ENCODE measurements around the gene ADAMTSL1.
A peak's percentile ranks its signal among the peaks of the same experiment; 100 is the strongest.

The ADAMTSL1 gene

DNA sequence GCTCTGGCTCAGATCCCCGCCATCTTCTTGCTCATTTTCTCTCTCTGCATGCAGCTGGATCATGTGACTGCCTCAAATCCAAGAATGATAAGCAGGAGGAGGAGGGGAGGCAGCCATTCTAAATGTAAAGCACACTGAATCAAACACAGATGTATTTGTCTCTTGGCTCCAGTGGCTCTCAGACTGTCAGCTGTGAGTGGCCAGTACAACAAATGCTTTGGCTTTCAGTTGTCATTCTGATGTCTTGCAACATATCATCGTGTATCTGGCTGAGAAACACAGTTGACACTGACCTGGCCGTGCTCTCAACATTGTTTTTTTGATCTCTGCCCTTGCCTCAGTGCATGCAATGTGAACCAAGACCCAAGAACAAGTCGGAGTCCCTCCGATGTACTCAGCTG, 233.1 kb downstream of the ADAMTSL1 start:
- DNase-seq, result no peak

DNA sequence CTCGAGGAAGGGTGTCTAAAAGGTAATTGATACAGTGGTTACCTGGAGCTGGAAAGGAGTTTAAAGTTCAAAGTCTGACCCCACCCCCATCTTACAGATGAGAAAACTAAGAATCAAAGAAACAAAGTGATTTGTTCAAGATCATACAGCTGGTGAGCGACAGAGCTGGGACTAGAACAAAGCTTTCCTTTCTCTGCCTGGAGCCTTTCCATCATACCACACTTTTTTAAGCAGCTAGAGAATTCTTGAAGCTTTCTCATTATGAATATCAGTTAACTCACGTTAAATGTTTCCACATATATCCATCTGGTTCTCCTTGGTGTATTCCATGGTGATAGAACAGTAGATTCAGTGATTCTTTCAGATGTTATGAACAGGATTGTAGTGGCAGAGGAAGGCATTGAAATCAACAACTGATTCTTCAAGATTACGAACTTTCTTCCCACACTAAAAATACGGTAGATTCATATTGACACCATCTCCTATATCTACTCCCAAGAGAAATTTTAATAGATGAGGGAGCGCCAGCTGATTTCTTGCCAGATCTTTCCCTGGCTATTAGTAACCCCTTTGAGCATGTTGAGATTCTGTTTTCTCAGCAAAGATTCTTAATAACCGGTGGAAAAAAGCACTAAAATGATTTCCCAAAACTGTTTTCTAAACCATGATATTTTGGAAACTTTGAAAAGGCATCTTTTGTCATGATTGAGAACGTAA, 233.7 kb downstream of the ADAMTSL1 start:
- DNase-seq, result no peak

DNA sequence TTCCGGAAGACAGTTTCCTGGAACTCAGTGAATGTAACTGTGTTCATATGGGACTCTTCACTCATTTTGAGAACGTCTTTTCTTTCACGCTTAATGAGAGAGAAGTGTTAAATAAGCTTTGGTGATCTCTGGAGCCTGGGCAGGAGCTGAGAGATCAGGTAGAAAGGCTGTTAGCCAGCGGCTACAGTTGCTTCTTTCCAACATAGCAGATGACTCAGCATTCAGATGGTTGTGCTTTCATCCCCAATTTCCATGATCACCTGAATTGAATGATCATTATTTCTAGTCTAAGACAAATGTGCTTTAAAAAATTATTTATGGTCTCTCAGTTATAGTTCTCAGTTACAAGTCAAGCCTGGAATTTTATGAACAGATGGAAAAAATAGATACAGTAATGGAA, 234.5 kb downstream of the ADAMTSL1 start:
- no peak for DNase-seq

DNA sequence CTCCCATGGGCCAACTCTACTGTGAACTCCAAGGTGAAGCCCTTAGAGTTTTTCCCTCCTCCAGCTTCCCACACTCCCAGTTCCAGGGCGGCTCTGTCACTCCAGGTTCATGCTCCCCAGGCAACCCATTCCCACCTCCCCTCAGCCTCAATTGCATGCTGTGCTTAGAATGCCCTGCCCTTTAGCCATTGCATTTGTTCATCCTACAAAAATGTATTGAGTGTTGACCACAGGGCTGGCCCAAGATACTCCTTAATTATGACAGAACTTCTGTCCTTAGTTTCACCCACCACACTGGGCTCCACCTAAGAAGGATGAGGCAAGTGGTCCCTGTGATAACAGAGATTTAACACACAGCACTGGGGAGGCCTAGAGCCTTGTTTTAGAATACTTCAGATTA, 236.1 kb downstream of the ADAMTSL1 start:
- DNase-seq, result no peak

DNA sequence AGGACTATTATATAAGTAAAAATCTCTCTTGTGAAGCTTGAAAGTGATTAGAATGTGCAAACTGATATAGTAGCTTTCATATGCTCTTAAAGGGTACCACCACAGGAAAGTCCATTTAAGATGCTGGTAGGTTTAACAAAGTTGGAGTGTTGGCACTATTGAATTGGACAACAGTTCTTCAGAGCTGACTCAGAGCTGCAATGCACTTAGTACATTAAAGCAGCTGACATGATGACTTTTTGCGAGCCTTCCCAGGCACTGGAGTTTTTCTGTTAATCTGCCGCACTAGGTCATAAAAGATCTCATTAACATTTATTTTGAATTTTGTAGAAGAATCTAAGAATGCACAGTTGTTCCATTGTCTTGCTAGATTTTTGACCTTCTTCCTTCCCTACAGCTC, 243.8 kb downstream of the ADAMTSL1 start:
- DNase-seq, result no peak

DNA sequence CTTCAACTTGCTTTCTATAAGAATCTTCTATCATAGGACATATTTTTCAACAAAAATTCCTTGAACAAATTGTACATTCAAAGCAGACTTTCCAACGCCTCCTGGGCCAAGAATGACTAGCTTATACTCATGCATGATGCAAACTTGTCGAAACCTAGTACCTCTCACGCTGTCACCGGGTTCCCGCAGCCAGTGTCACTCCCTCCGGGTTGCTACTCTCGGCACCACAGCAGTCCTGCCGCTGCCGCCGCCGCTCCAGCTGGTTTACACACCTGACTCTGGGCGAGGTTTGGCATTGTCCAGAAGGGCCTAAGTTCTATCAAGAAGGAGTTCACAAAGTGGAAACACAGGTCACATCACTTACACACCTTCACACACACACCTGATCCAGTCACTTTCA, 244.4 kb downstream of the ADAMTSL1 start:
- DNase-seq, result no peak

DNA sequence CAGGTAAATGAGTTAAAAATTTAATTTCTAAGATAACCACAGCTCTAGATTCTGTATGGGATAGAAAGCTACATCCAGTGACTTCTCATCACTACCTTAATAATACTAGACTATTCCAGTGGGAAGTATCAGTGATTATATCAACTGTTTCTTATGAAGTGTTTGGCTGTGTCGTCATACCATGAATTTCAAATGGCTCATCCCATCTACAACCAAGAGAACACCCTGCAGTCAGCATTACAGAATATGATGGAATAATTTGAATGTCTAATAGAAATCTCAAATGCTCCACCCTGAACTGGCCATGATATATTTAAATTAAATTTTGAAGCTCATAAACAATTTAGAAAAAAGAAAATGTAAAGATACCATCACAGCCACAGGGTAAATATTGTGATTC, 245.0 kb downstream of the ADAMTSL1 start:
- DNase-seq, result no peak

DNA sequence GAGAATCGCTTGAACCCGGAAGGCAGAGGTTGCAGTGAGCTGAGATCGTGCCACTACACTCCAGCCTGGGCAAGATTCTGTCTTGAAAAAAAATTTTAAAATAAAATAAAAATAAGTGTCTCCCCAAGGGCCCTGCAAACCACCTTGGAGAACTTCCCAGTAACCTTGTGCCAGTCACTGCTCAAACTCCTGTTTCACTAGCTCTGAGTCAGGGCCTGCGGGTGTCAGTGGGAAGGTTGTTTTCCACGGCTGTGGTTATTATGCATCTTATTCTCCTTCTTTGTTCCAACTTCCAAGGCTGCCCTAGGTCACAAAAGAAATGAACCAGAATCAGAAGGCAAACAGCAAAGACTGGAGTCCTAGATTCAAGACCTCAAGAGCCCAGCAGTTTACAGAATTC, 246.7 kb downstream of the ADAMTSL1 start:
- no peak for DNase-seq

DNA sequence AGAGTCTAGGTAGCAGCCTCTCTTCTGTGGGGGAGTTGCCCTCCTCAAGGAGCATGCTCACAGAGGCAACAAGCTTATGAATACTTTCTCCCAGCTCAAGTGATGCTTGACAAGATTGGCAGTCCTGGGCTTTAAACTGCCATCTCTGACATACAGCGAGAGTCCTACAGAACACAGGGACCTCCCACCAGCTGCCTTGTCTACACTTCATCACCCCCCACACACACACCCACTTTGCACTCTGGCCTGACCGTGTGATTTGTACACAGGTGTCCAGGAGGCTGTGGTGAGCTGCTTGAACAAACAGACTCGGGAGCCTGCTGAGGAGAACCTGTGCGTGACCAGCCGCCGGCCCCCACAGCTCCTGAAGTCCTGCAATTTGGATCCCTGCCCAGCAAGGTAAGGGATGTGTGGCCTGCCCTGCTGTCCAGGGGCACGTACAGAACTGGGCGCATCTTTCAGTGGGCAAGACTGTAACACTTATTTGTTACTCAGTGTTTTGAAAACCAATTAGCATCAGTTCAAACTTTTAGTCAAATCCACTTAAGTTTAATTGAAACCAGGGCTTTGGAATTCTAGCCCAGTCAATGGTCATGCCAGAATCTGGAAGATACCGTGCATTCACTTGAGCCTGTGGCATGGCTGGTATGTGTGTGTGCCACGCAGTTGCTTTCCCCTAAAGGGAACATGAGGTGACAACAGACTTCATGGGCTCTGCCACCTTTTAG, 247.5 kb downstream of the ADAMTSL1 start:
- DNase-seq, result peak; percentile 67

DNA sequence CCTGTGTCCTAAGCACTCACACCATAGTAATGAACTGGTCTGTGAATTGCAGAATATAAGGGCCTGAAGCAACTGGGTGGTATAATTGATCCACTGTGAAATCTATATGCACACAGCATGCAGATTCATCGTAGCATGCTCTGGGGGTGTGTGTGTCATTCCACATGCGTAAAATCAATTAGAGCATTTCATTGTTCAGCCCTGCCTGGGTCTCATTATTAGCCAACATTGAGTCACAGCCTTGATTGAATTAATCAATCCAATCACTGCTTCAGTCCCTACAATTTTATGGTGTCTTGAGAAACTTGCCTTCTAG, 248.0 kb downstream of the ADAMTSL1 start:
- DNase-seq, result no peak

DNA sequence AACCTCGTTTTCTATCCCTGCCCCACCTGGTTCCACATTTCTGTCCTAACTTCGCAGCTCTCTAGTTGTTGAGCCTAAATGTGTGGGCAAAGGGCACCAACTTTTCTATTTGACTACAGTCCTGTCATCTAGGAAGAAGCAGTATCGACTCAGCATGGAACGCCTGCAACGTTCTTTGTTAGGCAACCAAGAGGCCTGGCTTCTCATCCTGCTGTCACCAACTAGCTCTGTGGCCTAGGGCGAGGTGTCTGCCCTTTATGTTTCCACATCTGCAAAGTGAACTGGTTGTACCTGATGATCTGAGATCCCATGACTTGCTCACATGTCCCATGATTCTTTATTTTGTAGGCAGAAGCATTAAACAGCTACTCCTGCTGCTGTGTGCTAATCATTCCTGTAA, 248.9 kb downstream of the ADAMTSL1 start:
- no peak for DNase-seq

DNA sequence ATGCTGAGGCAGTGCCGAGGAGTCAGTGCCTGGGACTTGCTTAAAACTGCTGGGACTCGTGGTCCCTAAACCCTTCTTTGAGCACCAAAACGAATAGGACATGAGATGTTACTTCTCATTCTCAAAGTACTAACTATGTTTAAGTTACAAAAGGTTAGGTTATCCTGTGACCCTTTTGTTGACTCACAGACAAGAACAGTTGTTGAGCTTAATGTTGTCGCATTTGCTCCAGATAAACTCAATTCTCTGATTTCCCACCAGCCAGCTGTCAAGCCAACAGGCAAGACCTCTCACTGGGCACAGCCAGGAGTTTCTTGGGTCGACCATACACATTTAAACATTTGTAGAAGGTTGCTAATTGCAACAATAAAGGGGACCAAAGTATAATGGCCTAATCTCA, 249.4 kb downstream of the ADAMTSL1 start:
- DNase-seq, result no peak

DNA sequence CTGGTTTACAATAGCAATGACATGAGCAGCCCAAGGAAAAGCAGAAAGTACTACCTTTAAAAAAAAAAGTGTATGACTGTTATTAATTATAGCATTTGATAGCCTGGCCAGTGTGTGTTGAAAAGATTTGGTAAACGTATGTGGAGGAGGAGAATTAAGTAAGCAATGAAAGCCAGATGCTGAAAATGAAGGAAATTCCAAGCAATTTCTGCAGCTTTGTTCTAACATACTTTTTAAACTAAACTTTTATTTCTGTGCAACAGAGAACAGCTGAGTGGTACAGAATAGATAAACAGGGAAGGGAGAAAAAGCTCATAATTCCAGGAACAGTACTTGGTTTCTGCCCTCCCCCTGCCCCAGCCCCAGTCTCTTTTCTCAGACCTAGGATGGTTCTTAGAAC, 252.6 kb downstream of the ADAMTSL1 start:
- no peak for DNase-seq

DNA sequence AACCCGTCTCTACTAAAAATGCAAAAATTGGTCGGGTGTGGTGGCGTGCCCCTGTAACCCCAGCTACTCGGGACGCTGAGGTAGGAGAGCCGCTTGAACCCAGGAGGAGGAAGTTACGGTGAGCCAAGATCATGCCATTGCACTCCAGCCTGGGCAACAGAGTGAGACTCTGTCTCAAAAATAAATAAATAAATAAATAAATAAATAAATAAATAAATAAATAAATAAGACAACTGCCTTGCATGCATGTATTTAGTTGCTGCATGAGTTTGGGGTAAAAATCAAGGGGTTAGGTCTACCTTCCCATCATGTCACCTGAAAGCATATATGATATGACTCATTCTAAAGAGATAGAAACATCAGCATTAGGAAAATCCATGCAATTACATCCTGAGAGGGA, 254.0 kb downstream of the ADAMTSL1 start:
- DNase-seq, result no peak

DNA sequence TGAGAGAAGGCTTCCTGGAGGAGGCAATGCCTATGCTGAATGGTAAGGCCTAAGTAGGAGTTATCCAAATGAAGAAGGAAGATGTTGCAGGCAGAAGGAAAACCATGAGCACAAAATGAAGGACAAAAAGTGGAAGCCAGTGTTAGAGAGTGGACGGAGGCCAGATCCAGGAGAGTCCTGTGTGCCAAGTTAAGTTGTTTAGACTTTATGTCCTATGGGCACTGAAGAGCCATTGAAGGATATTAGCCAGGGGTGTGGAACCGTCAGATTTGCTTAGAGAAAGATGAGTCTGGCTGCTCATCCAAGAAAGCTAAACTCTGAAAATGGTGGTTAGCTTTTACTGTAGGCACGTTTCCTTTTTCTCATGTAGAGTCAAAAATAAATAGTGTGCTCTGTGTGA, 254.7 kb downstream of the ADAMTSL1 start:
- DNase-seq, result no peak

DNA sequence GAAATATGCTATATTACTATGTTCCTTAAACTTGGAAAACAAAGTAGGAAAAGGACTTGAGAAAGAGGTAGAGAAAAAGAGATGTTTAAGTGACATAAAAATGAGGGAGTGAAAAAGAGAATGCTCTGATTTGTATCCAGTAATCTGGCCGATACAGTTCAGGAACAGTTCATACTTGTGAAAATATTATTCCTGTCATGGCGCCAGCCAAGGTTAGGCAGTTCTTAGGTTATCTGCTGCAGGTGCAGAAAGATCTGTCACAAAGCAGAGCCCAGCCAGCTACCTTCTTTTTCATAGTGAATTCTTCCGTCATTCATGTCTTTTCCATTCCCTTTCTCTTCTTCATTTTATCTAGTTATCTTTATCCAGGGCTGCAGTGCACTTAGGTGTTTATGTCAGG, 256.3 kb downstream of the ADAMTSL1 start:
- no peak for DNase-seq

DNA sequence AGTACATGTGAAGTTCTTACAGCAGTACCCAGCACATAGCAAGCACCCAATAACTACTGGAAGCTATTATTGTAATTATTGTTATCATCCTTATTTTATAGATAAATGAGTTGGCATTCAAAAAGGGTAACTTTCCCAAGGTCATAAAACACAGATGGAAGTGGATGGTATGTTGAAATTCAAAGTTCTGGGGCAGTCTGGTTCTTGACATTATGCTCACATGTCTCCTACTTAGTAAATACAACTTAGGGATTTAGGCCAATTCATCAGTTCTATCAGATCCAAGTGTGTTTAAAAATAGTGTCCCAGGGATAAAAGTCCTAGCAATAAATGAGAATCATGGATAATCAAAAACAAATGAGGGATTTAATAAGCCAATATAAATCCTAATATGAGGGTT, 265.2 kb downstream of the ADAMTSL1 start:
- DNase-seq, result no peak

DNA sequence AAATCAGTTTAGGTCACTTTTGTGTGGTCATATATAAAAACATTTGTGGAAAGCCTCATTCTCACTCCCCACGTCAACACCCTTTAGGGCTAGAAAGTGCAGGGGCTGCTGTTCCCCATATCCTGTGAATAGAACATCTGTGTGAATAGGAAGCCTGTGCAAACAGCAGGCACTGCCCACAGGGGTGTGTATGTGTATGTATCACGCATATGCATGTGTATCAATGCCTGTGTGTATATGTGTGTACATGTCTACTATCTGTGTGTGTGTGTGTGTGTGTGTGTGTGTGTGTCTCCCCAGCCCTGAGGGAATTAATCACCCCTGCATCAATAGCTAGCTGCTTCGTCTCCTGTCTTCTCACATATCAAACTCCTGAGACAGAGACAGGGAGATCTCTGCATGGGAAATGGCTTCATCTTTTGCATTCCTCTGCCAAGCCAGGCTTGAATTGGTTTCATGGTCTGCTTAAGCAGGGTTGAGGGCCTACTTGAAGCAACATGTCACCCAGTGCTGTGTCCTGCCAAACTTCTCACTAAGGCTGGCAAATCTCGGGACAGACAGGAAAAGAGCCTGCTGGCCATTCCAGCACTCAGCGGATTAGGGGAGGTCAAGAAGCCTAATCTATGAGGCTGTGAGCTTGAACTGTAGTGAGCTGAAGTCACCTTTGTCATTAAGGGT, 265.8 kb downstream of the ADAMTSL1 start:
- DNase-seq, result no peak

DNA sequence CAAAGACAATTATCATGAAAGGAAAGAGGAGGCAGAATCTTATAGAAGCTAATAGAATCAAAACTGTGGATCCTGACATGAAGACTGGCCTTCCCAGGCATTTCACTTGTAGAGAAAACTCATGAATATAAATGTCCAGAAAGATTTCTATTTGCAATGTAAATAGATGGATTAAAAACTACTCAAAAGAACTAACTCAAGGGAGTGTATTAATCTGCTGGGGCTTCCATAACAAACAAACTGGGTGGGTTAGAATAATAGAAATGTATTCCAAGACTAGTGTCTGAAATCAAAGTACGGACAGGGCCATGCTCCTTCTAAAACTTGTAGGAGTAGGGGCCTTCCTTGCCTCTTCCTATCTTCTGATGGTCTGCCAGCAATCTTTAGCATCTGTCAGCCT, 267.4 kb downstream of the ADAMTSL1 start:
- no peak for DNase-seq

DNA sequence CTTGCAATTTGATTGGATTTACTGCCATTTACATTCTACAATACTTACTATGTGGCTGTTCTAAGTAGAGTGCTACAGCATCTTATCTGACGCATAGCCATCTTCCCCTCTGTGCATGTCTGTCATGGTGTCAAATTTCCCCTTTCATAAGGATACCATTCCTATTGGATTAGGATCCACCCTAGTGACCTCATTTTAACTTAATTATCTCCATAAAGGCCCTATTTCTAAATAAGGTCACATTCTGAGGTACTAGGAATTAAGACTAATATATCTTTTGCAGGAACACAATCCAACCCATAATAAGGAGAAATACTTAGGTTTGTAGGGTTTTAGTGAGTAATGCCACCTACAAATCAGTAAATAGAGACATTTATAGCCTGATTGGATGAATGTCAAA, 268.0 kb downstream of the ADAMTSL1 start:
- no peak for DNase-seq

DNA sequence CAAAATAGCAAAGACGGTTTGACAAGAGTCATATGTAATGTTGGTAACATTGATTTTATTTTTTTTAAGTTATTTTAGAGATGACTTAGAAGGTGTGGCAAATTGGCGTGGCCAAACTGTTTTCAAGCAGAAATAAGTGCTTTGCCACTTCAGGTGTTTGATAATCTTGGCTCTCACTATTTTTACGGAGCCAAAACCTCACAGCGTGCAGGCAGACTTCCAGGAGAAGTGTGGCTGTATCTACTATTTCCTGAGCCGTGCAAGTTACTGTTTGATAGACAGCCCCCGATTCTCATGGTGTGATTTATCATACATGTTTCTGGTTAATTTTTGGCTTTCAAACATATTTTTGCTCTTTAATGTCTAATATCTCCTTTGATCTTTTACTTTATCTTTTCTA, 269.5 kb downstream of the ADAMTSL1 start:
- DNase-seq, result no peak

DNA sequence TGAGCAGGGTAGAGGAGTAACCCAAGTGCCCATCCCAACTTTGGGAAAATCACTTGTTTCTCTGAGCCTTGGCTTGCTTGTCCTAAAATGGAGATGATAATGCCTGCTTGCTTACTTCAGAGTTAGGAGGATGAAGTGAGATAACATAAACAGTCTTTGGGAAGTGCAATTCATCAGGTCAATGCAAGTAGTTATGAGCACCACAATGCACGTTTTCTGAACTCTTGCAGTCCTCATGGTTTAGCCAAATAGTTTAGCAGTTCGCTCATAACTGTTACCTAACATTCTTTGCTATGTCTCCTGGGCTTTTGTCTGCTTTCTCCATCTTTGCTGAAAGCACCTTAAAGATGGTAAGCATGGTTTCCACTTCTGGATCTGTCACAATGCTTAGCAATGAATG, 270.0 kb downstream of the ADAMTSL1 start:
- no peak for DNase-seq

DNA sequence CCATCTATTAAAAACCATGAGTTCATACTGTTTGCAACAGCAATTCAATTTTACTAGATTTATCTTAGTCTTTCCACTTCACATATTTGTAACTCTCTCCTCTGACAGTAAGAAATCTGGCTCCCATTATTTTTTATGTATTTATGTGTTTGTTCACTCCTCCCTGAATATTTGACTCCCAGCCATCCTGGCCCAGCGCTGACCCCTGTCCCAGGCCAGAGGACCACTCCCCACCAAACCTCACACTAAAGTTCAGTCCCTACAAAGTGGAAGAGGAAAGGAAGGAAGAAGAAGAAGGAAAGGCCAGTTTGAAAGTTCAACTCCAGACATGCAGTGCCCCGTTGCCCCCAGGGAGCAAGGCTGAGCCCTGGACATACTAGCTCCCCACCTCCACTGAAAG, 271.8 kb downstream of the ADAMTSL1 start:
- no peak for DNase-seq

DNA sequence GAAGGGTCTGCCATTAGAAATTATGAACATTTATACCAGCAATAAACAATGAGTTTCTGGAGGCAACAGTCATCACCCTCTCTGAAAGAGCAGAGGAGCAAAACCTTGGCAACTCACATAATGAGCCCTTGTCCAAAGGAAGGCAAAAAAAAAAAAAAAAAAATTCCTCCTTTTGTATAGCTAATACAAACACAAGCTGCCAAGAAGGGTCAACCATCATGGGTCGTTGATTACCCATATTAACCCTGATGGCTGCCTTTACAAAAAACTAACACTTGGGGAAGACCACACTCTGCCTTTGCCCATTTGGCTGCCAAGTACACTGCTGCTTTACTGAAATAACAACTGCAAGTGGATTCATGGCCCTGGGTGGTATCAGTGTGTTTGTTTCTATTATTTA, 272.7 kb downstream of the ADAMTSL1 start:
- no peak for DNase-seq

DNA sequence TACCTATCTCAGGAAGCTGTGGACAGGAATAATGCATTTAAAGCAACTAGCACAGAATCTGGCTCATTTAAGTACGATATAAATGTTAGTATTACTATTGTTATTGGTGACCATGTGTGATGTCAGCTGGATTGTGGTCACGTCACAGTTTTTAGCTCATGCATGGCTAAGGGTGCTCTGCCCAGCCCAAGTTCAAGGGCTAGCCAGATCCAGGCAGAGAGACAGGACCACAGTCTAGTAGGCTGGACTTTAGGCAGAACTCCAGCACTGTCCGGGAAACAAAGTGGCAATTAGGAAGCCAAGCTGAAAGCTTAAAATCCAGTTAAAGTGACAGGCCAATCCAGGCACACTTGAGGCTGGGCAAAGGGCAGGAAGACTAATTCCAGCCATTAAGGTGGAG, 273.6 kb downstream of the ADAMTSL1 start:
- DNase-seq, result no peak

All from NCI-H187 treated with DMSO at 0.1 percent for 48 hours (cell line).